ENCODE data around the gene GRK2. TPM values are rescaled to one million over a fixed set of nuclear protein-coding genes. Genes with fewer than 3 reads are reported as not detected.

The GRK2 gene
- total and polyA plus RNA-seq, 2 of the 8 experiments (the other 6 are each of a cell fraction or from before 2014, with no cell fraction given), result 47.3 to 49.7 TPM

DNA sequence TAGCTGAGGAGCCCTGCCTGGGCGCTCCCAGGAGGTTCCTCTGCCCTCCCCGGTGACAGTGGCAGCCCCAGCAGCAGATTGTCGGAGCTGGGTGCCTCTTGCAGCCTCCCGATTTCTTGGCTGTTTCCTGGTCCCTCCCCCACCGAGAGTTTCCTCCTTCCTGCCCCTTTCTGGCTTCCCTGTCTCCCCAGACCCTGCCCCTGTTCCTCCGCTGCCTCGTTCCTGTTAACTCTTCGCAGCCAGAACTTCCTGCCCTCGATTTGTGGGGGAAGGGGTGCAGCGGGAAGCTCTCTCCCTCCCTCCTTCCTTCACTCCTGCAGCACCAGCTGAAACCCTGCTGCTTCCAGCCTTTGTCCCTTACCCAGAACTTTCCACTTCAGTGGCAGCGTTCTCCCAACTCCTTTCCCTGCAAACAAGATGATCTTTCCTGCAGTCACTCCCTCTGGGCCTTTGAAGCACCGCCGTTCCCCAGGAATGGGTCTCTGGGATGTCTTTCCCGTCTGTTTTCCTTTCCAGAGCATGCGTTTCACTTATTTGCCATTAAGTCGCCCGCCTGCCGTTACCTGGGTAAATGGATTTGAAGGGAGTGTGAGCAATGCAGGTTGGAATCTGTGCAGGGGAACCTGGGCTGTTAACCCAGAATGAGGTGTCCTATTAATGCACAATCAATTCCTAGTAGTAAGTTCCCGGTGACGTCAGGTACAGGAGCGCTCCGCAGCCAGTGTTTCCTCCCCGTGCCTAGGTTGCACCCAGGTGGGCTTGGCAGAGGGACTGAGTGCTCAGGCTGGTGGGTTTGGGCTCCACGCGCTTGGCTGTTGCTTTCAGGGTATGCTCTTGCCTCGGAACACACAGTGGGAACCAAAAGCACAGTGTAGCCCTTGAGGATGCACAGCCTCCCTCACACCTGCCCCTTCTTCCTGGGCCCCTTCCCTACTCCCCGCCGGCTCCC, 4.3 kb downstream of the GRK2 start (continued):
- TF ChIP-seq, protein P1, sequence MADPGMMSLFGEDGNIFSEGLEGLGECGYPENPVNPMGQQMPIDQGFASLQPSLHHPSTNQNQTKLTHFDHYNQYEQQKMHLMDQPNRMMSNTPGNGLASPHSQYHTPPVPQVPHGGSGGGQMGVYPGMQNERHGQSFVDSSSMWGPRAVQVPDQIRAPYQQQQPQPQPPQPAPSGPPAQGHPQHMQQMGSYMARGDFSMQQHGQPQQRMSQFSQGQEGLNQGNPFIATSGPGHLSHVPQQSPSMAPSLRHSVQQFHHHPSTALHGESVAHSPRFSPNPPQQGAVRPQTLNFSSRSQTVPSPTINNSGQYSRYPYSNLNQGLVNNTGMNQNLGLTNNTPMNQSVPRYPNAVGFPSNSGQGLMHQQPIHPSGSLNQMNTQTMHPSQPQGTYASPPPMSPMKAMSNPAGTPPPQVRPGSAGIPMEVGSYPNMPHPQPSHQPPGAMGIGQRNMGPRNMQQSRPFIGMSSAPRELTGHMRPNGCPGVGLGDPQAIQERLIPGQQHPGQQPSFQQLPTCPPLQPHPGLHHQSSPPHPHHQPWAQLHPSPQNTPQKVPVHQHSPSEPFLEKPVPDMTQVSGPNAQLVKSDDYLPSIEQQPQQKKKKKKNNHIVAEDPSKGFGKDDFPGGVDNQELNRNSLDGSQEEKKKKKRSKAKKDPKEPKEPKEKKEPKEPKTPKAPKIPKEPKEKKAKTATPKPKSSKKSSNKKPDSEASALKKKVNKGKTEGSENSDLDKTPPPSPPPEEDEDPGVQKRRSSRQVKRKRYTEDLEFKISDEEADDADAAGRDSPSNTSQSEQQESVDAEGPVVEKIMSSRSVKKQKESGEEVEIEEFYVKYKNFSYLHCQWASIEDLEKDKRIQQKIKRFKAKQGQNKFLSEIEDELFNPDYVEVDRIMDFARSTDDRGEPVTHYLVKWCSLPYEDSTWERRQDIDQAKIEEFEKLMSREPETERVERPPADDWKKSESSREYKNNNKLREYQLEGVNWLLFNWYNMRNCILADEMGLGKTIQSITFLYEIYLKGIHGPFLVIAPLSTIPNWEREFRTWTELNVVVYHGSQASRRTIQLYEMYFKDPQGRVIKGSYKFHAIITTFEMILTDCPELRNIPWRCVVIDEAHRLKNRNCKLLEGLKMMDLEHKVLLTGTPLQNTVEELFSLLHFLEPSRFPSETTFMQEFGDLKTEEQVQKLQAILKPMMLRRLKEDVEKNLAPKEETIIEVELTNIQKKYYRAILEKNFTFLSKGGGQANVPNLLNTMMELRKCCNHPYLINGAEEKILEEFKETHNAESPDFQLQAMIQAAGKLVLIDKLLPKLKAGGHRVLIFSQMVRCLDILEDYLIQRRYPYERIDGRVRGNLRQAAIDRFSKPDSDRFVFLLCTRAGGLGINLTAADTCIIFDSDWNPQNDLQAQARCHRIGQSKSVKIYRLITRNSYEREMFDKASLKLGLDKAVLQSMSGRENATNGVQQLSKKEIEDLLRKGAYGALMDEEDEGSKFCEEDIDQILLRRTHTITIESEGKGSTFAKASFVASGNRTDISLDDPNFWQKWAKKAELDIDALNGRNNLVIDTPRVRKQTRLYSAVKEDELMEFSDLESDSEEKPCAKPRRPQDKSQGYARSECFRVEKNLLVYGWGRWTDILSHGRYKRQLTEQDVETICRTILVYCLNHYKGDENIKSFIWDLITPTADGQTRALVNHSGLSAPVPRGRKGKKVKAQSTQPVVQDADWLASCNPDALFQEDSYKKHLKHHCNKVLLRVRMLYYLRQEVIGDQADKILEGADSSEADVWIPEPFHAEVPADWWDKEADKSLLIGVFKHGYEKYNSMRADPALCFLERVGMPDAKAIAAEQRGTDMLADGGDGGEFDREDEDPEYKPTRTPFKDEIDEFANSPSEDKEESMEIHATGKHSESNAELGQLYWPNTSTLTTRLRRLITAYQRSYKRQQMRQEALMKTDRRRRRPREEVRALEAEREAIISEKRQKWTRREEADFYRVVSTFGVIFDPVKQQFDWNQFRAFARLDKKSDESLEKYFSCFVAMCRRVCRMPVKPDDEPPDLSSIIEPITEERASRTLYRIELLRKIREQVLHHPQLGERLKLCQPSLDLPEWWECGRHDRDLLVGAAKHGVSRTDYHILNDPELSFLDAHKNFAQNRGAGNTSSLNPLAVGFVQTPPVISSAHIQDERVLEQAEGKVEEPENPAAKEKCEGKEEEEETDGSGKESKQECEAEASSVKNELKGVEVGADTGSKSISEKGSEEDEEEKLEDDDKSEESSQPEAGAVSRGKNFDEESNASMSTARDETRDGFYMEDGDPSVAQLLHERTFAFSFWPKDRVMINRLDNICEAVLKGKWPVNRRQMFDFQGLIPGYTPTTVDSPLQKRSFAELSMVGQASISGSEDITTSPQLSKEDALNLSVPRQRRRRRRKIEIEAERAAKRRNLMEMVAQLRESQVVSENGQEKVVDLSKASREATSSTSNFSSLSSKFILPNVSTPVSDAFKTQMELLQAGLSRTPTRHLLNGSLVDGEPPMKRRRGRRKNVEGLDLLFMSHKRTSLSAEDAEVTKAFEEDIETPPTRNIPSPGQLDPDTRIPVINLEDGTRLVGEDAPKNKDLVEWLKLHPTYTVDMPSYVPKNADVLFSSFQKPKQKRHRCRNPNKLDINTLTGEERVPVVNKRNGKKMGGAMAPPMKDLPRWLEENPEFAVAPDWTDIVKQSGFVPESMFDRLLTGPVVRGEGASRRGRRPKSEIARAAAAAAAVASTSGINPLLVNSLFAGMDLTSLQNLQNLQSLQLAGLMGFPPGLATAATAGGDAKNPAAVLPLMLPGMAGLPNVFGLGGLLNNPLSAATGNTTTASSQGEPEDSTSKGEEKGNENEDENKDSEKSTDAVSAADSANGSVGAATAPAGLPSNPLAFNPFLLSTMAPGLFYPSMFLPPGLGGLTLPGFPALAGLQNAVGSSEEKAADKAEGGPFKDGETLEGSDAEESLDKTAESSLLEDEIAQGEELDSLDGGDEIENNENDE (IDR thresholded peaks at IDR 0.05; ENCODE audit: insufficient replicate concordance, low read length), result no peak
- no peak for TF ChIP-seq SP2 (IDR thresholded peaks at IDR 0.05; ENCODE audit: low read length)
- TF ChIP-seq KDM4A (IDR thresholded peaks at IDR 0.05; ENCODE audit: low read depth, low read length, severe bottlenecking), result no peak
- no peak for TF ChIP-seq GTF2F1 (IDR thresholded peaks at IDR 0.05; ENCODE audit: borderline replicate concordance, low read depth, low read length)
- no peak for TF ChIP-seq HDAC6 (IDR thresholded peaks at IDR 0.05; ENCODE audit: low read depth, low read length)
- 0 out of 2 replicates have a peak, but pooled peaks have one; percentile 24 for TF ChIP-seq SP4 (IDR thresholded peaks at IDR 0.05; ENCODE audit: low read length)
- no peak for TF ChIP-seq RXRA (IDR thresholded peaks at IDR 0.05; ENCODE audit: insufficient read depth, low read depth, low read length)
- no peak for TF ChIP-seq FOSL1 (IDR thresholded peaks at IDR 0.05; ENCODE audit: insufficient read depth, low read depth, low read length)
- no peak for TF ChIP-seq TAF1 (IDR thresholded peaks at IDR 0.05; ENCODE audit: low read depth, low read length)

All from H1 (cell line).